Stimulated activated CD4-positive, alpha-beta T cell treated with anti-CD3 and anti-CD28 coated beads, Interleukin-12 subunit alpha, Interleukin-12 subunit beta, amount 100 ng/mL, for 48 hours (primary cell): ENCODE results near the gene SNAP91.
"Not testable (repeated sequence)": the region's sequence is repeated elsewhere in the genome, so short reads cannot be mapped to it uniquely, and the experiment has no call there.

ENCODE experiments used
- DNase-seq, 3 donors: peaks; one replicate each; pipeline ENCODE4 v3.0.0-alpha.2; 2020; ENCODE audit warnings: low read depth in 2 of 3, low spot score in 1 of 3

The SNAP91 gene

GRCh38 chr6:83633609-83634008, 75.3 kb downstream of the SNAP91 start:
- no peak for DNase-seq

GRCh38 chr6:83633149-83633548, 75.8 kb downstream of the SNAP91 start:
- no peak for DNase-seq

- not testable (repeated sequence) for DNase-seq
Observed at GRCh38 chr6:83629908-83630307, 79.0 kb downstream of the SNAP91 start.

- DNase-seq = no peak
Observed at GRCh38 chr6:83615025-83615999, 93.6 kb downstream of the SNAP91 start.

GRCh38 chr6:83613378-83613777, 95.5 kb downstream of the SNAP91 start:
- no peak for DNase-seq

- no peak for DNase-seq
Observed at GRCh38 chr6:83609248-83609647, 99.7 kb downstream of the SNAP91 start.

- no peak for DNase-seq
Observed at GRCh38 chr6:83605517-83605916, 103.4 kb downstream of the SNAP91 start.

GRCh38 chr6:83603551-83603950, 105.3 kb downstream of the SNAP91 start:
- no peak for DNase-seq

GRCh38 chr6:83601119-83601518, 107.8 kb downstream of the SNAP91 start:
- DNase-seq = no peak

GRCh38 chr6:83600459-83600858, 108.4 kb downstream of the SNAP91 start:
- DNase-seq = no peak

GRCh38 chr6:83597511-83597910, 111.4 kb downstream of the SNAP91 start:
- DNase-seq = no peak

- no peak for DNase-seq
Observed at GRCh38 chr6:83597051-83597450, 111.8 kb downstream of the SNAP91 start.

- DNase-seq = no peak
Observed at GRCh38 chr6:83594941-83595340, 114.0 kb downstream of the SNAP91 start.

- no peak for DNase-seq
Observed at GRCh38 chr6:83593395-83593785, 115.5 kb downstream of the SNAP91 start.

GRCh38 chr6:83592770-83593394, 116.0 kb downstream of the SNAP91 start:
- DNase-seq = no peak

- DNase-seq = no peak
Observed at GRCh38 chr6:83590416-83590815, 118.5 kb downstream of the SNAP91 start.

- DNase-seq = no peak
Observed at GRCh38 chr6:83589076-83589475, 119.8 kb downstream of the SNAP91 start.

GRCh38 chr6:83578057-83578456, 130.8 kb downstream of the SNAP91 start:
- no peak for DNase-seq

- no peak for DNase-seq
Observed at GRCh38 chr6:83574783-83575182, 134.1 kb downstream of the SNAP91 start.

- DNase-seq = not testable (repeated sequence)
Observed at GRCh38 chr6:83571663-83572185, 137.2 kb downstream of the SNAP91 start.

- DNase-seq = no peak
Observed at GRCh38 chr6:83558975-83559374, 149.9 kb downstream of the SNAP91 start.

GRCh38 chr6:83556871-83557270, 152.0 kb downstream of the SNAP91 start:
- DNase-seq = no peak
